Stimulated activated naive CD8-positive, alpha-beta T cell treated with anti-CD3 and anti-CD28 coated beads, Interleukin-15, Interleukin-2, amounts not matched to agents 100 ng/mL and 50 ng/mL, for 24 hours (primary cell): ENCODE results near the gene DUS2.
A peak's percentile ranks its signal among the peaks of the same experiment; 100 is the strongest.

Experiments used
- H3K27ac Mint-ChIP-seq: one replicate; pipeline ENCODE4 v1.8.0; 2021; ENCODE audit warnings: mild to moderate bottlenecking, mixed read lengths
- H3K27me3 Mint-ChIP-seq: one replicate; pipeline ENCODE4 v1.8.0; 2021; ENCODE audit warnings: mixed read lengths
- H3K36me3 Mint-ChIP-seq: one replicate; pipeline ENCODE4 v1.8.0; 2021; ENCODE audit warnings: low read depth, mixed read lengths
- H3K4me1 Mint-ChIP-seq: one replicate; pipeline ENCODE4 v1.8.0; 2021; ENCODE audit warnings: low read depth, mixed read lengths
- H3K4me3 Mint-ChIP-seq: one replicate; pipeline ENCODE4 v1.8.0; 2021; ENCODE audit warnings: mild to moderate bottlenecking, mixed read lengths
- H3K9me3 Mint-ChIP-seq: one replicate; pipeline ENCODE4 v1.8.0; 2021; ENCODE audit warnings: mixed read lengths

DUS2 gene

DNA sequence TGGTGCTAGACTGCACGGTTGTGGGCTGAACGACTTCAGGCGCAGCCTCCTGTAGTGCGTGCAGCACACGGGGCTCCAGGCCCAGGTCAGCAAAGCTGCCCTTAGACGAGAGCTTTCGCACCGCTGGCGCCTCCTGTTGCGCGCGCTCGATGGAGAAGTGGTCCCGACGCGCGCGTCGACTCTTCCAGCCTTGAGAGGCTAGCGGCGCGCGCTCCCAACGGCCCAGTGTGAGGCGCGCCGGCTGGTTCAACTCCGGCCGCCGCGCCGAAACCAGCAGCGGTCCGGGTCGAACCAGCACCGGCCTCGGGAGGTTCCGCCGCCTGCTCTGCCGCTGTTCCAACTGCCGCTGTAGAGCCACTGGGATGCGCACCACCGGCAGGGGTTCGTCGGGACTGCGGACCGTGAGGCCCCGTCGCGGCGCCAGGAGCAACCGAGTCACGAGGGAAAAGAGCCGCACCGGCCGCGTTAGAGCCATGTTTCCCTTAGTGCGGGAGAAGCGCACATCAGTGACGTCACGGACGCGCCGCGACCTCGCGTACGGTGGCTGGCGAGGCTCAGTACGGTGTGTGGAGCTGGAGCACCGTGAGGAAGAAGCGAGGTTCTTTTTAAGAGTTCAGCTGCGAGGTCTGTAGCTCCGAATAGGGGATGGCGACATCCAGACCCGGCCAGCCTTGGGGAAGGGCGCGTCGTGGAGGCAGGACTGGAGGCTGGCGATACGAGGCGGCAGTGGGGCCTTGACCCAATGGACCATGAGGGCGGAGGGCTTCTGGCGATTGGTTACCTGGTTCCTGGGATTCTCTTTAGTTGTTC, at the start of gene DUS2, which contains the start of gene DDX28:
DUS2 (plus strand) TSS at position 557 of the 810 bp plus-strand sequence. CDS start 14,740 bp downstream, outside the sequence.
DDX28 (minus strand) TSS at position 505 of the 810 bp plus-strand sequence; CDS start at position 475, 30 bp downstream.
- Mint-ChIP-seq H3K9me3 (no peaks in the 10 kb centered on the region), H3K4me3 (peak within 1 kb of the TSS; percentile 99), H3K36me3 (peaks cover 46% of the 10 kb centered on the region), H3K4me1 (peaks cover 40% of the 10 kb centered on the region), H3K27me3 (peaks cover 3% of the 10 kb centered on the region), H3K27ac (peak within 1 kb of the TSS; percentile 100)

- no peaks in the 10 kb centered on the region for H3K9me3 Mint-ChIP-seq
- H3K27me3 Mint-ChIP-seq: no peaks in the 10 kb centered on the region
- H3K4me1 Mint-ChIP-seq: no peaks in the 10 kb centered on the region
- no peak overlapping the region for H3K27ac Mint-ChIP-seq
- no peaks in the 10 kb centered on the region for H3K36me3 Mint-ChIP-seq
- no peak overlapping the region for H3K4me3 Mint-ChIP-seq
Observed at GRCh38 chr16:67975321-67976105, 47.6 kb upstream of the DUS2 start.

DNA sequence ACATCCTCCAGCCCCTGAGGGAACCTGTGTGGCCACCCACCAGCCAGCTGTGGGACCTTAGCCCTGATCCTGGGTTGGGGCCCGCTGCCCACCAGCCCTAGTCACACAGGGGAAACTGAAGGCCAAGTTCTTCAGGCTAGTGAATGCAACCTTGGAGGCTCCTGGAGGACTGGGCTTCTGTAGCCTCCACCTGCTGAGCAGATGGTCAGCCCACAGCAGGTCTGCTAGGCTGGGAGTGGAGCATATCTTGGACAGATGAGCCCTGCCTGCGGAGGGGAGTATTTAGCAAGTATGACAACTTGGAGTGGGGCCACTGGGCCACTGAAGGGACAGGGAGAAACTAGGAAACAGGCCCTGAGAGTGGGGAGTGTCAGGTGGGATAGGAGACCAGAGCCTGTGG, 46.9 kb upstream of the DUS2 start:
- no peak overlapping the region for H3K4me3 Mint-ChIP-seq
- H3K27ac Mint-ChIP-seq: no peak overlapping the region
- no peaks in the 10 kb centered on the region for H3K9me3 Mint-ChIP-seq
- no peaks in the 10 kb centered on the region for H3K4me1 Mint-ChIP-seq
- no peaks in the 10 kb centered on the region for H3K36me3 Mint-ChIP-seq
- H3K27me3 Mint-ChIP-seq: no peaks in the 10 kb centered on the region

GRCh38 chr16:67977005-67977404, 46.1 kb upstream of the DUS2 start:
- H3K9me3 Mint-ChIP-seq: no peaks in the 10 kb centered on the region
- H3K36me3 Mint-ChIP-seq: no peaks in the 10 kb centered on the region
- H3K27me3 Mint-ChIP-seq: no peaks in the 10 kb centered on the region

GRCh38 chr16:67977469-67978227, 45.4 kb upstream of the DUS2 start:
- Mint-ChIP-seq H3K27ac (no peak overlapping the region), H3K9me3 (no peaks in the 10 kb centered on the region), H3K4me1 (no peaks in the 10 kb centered on the region), H3K27me3 (no peaks in the 10 kb centered on the region), H3K36me3 (no peaks in the 10 kb centered on the region), H3K4me3 (no peak overlapping the region)

More at GRCh38 chr16:67977005-67977404, 46.1 kb upstream of the DUS2 start:
- Mint-ChIP-seq H3K4me1 (no peaks in the 10 kb centered on the region), H3K4me3 (no peak overlapping the region), H3K27ac (no peak overlapping the region)

- H3K27ac Mint-ChIP-seq: no peak within 1 kb of the TSS
- H3K36me3 Mint-ChIP-seq: no peaks in the 10 kb centered on the region
- no peaks in the 10 kb centered on the region for H3K9me3 Mint-ChIP-seq
- peaks cover 24% of the 10 kb centered on the region for H3K4me1 Mint-ChIP-seq
- no peaks in the 10 kb centered on the region for H3K27me3 Mint-ChIP-seq
- H3K4me3 Mint-ChIP-seq: no peak within 1 kb of the TSS
Observed at GRCh38 chr16:67979955-67980678, 43.0 kb upstream of the DUS2 start, which contains the start of gene DPEP3. Gene DPEP3 (minus strand): TSS chr16:67980499. CDS start chr16:67980380, 119 bp downstream.

- no peaks in the 10 kb centered on the region for H3K9me3 Mint-ChIP-seq
- H3K27ac Mint-ChIP-seq: no peak overlapping the region
- no peaks in the 10 kb centered on the region for H3K36me3 Mint-ChIP-seq
- H3K4me1 Mint-ChIP-seq: peaks cover 24% of the 10 kb centered on the region
- no peak overlapping the region for H3K4me3 Mint-ChIP-seq
- H3K27me3 Mint-ChIP-seq: no peaks in the 10 kb centered on the region
Observed at GRCh38 chr16:67982011-67982696, 40.9 kb upstream of the DUS2 start.

GRCh38 chr16:67986949-67987348, 36.1 kb upstream of the DUS2 start:
- no peaks in the 10 kb centered on the region for H3K27me3 Mint-ChIP-seq
- H3K9me3 Mint-ChIP-seq: no peaks in the 10 kb centered on the region
- no peak overlapping the region for H3K27ac Mint-ChIP-seq
- no peaks in the 10 kb centered on the region for H3K36me3 Mint-ChIP-seq
- peaks cover 24% of the 10 kb centered on the region for H3K4me1 Mint-ChIP-seq
- H3K4me3 Mint-ChIP-seq: no peak overlapping the region

DNA sequence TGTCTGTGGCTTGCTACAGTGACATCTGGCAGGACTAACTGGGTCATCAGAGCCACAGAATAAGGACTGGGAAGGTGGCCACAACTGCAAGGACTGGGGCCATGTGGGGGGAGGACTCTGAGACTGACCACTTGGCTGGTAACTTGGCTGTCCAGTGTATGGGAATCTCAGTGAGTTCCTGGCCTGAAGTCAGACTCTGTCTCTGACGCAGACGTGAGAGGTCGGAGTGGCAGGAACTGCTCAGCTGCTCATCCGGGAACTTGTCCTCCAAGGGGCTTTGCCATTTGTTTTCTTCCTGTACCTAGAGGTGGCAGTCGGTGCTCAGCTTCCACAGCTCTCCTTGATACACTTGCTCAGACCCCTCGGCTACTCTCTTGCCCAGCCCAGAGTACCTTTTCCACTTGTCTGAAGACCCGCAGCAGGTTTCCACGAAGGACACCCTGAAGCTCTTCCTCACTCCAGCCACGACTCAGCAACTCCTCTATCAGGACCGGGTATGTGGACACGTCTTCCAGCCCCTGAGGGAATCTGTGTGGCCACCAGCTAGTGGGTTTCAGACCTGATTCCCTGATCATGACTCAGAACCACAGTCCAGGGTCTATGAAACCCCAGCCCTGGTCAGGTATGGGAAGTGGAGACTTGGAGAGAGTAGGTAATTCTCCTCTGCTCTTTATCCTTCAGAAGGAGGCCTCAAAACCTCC, 35.5 kb upstream of the DUS2 start:
- Mint-ChIP-seq H3K36me3 (no peaks in the 10 kb centered on the region), H3K4me3 (no peak overlapping the region), H3K27ac (peak overlapping the region; percentile 28), H3K27me3 (no peaks in the 10 kb centered on the region), H3K4me1 (peaks cover 28% of the 10 kb centered on the region), H3K9me3 (no peaks in the 10 kb centered on the region)

- Mint-ChIP-seq H3K27ac (no peak overlapping the region), H3K4me1 (peaks cover 28% of the 10 kb centered on the region), H3K27me3 (no peaks in the 10 kb centered on the region), H3K9me3 (no peaks in the 10 kb centered on the region), H3K4me3 (no peak overlapping the region), H3K36me3 (no peaks in the 10 kb centered on the region)
Observed at GRCh38 chr16:67988675-67989074, 34.4 kb upstream of the DUS2 start.

- H3K27me3 Mint-ChIP-seq: no peaks in the 10 kb centered on the region
- H3K4me3 Mint-ChIP-seq: no peak overlapping the region
- H3K36me3 Mint-ChIP-seq: no peaks in the 10 kb centered on the region
- no peak overlapping the region for H3K27ac Mint-ChIP-seq
- peaks cover 25% of the 10 kb centered on the region for H3K4me1 Mint-ChIP-seq
- no peaks in the 10 kb centered on the region for H3K9me3 Mint-ChIP-seq
Observed at GRCh38 chr16:67989322-67990017, 33.6 kb upstream of the DUS2 start.

DNA sequence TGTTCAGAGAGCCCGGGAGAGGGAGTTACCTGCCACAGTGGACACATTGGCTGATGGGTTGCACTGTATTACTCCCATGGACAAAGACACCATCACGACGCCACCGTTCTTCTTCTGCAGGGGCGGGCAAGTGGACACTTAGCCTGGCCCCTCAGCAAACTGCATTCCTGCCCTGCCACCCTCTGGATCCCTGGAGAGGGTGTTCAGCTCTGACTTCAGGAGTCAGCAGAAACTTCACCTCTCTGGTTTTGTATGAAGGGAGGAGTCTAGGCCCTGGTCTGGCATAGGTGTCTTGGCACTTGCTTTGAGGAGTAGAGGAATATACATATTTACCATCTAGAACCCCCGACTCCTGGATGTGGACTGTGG, 33.1 kb upstream of the DUS2 start:
- Mint-ChIP-seq H3K9me3 (no peaks in the 10 kb centered on the region), H3K36me3 (no peaks in the 10 kb centered on the region), H3K27me3 (no peaks in the 10 kb centered on the region), H3K27ac (no peak overlapping the region), H3K4me1 (peaks cover 24% of the 10 kb centered on the region), H3K4me3 (no peak overlapping the region)

DNA sequence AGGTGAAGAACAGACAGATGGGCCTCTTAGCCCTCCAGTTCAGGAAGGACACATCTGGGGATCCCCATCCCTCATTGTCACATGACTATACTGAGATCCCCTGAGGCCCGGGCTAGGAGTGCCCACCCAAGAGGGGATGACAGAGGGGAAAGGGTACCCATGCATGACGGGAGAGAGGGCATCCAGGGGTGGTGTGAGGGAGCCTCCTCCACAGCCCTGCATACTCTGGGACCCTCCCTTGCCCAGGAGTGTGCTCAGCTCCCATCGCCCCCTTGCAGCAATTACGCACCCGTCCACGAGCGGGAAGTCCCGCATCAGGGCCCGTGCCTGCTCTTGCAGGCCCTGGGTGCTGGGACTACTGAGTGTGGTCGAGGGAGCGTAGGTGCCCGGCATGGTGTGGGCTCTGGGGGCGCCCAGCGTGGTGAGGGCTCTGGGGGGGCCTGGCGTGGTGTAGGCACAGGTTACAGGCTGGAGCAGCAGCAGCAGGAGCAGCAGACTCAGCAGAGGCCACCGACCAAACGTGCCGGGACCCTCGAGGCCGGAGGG, 30.4 kb upstream of the DUS2 start:
- no peak overlapping the region for H3K4me3 Mint-ChIP-seq
- no peaks in the 10 kb centered on the region for H3K9me3 Mint-ChIP-seq
- peaks cover 43% of the 10 kb centered on the region for H3K4me1 Mint-ChIP-seq
- H3K27me3 Mint-ChIP-seq: no peaks in the 10 kb centered on the region
- H3K27ac Mint-ChIP-seq: peak overlapping the region; percentile 67
- no peaks in the 10 kb centered on the region for H3K36me3 Mint-ChIP-seq
